Islet precursor cell (in vitro differentiated cells): Measurements from ENCODE around the gene B3GNT5.
"Not testable (repeated sequence)": the region's sequence is repeated elsewhere in the genome, so short reads cannot be mapped to it uniquely, and the experiment has no call there.

ENCODE experiments used
- DNase-seq: peaks from one replicate; pipeline ENCODE4 v3.0.0-alpha.2; 2018

B3GNT5 gene, protein sequence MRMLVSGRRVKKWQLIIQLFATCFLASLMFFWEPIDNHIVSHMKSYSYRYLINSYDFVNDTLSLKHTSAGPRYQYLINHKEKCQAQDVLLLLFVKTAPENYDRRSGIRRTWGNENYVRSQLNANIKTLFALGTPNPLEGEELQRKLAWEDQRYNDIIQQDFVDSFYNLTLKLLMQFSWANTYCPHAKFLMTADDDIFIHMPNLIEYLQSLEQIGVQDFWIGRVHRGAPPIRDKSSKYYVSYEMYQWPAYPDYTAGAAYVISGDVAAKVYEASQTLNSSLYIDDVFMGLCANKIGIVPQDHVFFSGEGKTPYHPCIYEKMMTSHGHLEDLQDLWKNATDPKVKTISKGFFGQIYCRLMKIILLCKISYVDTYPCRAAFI

GRCh38 chr3:183252973-183253527 lies at the start of gene B3GNT5:
Gene B3GNT5, plus strand, starts transcription at chr3:183253253. Its CDS starts 16,546 bp downstream, at chr3:183269799.
- peak; percentile 84 for DNase-seq

DNA sequence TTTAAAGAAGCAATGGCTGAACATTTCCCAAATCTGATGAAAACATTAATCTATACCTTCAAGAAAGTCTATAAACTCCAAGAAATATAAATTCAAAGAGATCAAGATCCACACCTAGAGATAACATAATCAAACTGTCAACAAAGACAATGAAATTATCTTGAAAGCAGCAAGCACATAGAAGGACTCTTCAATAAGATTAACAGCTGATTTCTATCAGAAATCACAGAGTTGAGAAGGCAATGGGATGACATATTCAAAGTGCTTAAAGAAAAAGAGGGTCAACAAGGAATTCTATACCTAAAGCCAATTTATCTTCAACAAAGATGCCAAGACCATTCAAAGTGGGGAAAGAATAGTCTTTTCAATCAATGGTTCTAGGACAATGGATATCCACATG lies 49.4 kb upstream of the B3GNT5 start:
- no peak for DNase-seq

DNA sequence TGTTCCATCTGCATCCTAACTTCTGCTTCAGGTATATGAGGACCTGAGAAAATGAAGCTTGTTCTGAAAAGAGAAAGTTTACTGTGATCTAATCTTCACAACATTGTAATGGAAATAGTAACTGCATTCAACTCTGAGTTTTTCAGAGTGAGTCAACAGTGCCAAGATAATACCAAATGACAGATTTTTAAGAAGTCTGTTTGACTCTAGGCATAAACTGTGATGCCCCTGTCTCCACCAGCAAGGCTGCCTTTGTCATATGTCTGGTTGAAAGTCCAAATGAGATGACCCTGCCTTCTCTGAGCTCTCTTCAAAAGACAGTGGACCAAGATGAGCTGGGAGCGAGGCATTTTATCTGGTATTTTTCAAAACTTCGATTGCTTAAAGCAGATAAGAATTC lies 44.8 kb upstream of the B3GNT5 start:
- DNase-seq, result no peak

GRCh38 chr3:183208800-183209199 lies 44.3 kb upstream of the B3GNT5 start:
- no peak for DNase-seq

- DNase-seq, result no peak
Measured at GRCh38 chr3:183210341-183210740, 42.7 kb upstream of the B3GNT5 start.

DNA sequence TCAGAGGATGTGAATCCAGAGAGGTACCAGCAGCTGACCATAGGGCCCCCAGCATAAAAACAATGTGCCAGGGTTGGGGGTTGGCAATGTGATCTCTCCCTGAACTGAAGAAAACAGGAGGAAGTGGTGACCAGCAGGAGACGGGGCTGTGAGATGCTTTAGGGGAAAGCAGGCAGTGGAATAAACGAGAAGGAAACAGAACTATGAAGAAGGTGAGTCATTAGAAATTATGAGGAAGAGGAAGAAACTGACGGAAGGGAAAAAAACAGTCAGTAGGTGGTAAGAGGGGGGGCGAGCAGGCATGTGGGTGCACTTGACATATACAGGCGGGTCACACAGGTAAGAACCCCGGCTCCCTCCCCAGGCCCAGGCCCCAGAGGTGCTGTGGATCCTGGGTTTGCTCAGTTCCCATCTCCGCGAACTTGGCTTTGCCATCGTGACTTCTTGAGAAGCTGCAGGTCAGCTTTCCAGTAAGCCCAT lies 42.2 kb upstream of the B3GNT5 start:
- DNase-seq, result no peak

- DNase-seq, result no peak
Measured at GRCh38 chr3:183211352-183211751, 41.7 kb upstream of the B3GNT5 start.

DNA sequence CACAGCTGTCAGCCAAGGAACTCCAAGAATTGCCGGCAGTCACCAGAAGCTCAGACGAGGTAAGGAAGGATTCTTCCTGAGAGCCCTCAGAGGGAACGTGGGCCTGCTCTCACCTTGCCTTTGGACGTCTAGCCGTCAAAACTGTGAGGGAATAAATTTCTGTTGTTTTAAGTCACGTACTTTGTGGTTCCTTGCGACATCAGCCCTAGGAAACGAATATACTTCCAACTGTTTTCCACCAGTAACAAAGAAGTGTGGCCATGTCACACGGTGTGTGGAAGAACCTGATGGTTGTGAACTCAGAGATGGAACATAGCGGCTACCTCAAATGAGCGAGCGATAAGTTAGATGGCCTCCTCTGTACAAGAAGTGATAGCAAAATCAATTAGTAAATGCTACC lies 41.0 kb upstream of the B3GNT5 start:
- DNase-seq, result no peak

GRCh38 chr3:183212565-183212964 lies 40.5 kb upstream of the B3GNT5 start:
- DNase-seq, result no peak

DNA sequence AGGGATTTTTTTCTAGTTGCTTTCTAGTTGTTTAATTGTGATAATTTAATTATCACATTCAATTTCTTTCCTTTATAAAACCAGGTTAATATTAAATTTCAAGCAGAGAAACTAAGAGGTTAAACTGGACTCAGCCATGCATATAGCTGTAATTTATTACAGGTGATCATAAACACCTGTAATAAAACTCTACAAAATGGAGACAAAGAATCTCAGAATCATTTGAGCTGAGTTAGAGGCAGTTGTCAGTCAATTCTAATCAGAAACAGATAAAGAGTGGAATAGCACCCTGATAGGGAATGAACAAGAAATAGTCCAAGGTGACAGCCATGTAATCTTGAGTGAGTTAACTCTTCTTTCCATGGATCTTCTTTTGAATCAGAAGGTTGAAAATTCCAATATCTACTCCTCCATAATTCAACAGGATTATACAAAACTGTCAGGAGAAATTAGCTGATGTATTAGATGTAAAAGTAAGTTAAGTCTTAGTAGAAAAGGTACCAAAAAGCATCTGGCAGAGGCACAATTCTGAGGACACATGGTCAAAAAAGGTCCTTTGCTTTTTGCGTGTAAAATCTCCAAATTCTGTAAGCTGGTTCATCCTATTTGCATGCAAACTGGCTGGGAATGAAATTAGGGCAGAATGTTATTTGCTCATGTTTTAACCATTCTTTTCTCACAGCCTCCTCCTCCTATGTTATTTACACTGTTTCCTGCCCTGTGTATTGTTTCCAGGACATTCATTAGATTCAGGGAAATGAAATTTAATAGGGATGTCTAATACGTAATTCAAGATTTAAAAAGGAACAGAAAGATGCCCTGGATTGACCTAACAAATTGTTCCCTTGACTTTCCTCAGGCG lies 39.4 kb upstream of the B3GNT5 start:
- DNase-seq, result no peak

DNA sequence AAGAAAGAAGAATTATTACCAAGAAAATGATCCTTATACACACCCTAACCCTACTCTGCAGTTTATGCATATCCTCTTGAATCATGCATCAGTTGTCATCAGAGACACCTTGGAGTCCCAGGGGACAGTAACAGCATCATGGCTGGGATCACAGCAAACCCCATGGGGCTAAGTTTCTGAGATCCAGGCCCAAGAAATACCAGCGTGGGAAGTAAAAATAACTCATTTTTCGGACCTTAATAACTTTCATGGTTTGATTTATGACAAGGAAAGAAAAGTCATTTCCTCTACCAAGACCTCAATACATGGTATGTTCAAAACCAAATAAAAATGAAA lies 38.8 kb upstream of the B3GNT5 start:
- DNase-seq, result no peak

GRCh38 chr3:183215591-183216202 lies 37.4 kb upstream of the B3GNT5 start:
- DNase-seq, result no peak

DNA sequence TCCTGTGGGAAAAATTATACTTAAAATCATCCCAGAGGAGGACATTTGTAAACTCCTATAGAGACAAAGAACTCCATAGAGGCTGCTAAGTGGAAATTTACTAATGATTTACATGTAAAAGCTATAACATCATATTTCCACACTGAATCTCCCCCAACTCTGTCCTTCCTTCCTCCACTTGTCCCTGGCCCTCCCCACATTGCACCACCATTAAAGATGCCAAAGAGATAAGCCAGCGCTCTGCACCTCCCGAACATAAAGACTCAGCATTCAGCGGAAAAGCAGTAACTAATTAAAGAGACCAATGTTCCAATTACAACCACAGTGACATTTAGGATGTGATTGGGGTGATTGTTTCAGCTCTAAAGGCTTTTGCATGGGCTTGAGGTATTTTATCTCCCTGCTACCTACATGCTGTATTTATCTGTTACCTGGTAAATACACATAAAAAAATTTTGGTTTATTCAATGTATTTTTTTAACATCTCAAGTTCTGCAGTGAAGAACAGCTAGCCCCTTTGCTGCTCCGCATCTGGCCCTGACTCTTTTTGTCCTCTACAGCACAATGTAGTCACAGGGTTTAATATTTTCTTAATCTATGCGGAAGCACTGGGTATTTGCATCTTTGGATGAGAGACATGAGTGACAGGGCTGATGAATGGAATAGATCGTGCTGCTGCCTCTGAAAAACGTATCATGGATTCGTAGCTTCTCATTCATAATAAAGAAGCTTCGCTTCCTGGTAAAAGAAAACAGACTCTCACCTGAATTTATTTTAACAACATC lies 35.3 kb upstream of the B3GNT5 start:
- DNase-seq, result no peak

- DNase-seq, result no peak
Measured at GRCh38 chr3:183218826-183219225, 34.2 kb upstream of the B3GNT5 start.

DNA sequence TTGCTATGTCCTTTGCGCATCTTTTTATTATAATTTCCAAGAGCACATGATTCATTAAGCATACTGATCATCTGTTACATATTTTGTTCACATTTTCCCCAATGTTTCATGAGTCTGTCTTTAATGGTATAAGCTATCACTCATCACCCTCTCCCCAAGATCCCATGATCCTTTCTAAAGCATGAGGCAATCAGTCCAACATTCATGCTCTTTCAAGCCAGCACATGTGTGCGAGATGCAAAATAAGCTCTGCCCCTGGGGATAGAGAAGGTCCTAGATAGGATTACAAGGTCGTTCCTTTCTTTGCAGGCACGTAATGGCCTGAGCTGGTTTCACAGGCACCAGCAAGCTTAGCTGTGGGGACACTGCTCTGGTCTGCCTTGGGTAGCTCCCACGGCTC lies 32.2 kb upstream of the B3GNT5 start:
- no peak for DNase-seq

GRCh38 chr3:183222631-183223235 lies 30.3 kb upstream of the B3GNT5 start:
- DNase-seq, result no peak

DNA sequence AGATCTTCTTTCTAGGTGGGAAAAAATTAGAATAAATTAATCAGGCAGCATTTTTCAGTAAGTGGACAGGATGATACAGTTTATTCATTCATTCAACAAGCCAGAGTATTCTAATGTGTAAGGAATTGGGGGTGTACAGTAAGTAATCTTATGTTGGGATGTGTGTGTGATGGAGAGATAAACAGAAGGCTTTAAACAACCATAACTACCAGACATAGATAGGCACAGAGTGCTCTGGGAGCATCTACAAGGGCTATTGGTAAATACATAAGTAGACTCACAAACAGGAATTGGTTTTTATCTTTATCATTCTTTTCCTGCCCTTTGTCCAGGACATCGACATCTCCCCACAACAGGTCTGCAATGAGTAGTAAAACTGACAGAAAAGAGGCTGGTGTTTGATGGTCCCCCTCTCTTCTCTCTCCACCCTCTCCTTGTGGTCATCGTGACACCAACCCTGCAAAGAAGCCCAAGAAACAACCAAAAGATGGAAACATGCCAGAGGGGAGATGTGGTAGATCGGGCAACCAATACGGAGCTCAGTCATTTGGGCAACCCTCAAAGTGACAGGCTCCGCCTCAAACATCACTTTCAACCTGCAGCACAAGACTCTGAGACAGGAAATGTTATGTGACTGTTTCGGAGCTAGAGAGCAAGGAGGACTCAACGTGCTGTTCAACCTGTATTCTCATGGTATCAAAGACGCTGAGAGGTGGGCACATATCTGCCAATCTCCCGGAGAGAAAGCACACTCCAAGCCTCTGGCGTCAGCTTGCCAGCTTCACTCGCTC lies 28.7 kb upstream of the B3GNT5 start:
- no peak for DNase-seq

DNA sequence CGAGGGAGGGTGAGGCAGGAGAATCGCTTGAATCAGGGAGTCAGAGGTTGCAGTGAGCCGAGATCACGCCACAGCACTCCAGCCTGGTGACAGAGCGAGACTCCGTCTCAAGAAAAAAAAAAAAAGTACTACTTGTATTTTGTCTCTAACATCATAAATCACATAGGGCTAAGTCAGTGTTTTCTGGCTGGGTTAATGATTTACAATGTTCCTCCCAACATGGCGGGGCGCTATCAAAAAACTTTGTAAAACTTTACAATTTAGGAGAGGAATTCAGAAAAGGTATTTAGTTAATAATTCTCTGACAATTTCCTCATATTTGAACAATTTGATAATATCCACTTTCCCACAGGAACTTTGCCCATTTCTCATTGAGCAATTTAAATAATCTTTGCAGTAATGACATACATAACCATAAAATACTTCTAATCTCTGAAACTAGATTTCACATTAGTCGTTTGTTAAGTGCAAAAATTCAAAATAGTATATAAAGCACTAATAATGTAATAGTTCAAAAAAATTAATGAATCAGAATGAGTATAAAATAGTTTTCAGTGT lies 26.6 kb upstream of the B3GNT5 start:
- DNase-seq, result no peak

- no peak for DNase-seq
Measured at GRCh38 chr3:183227586-183227985, 25.5 kb upstream of the B3GNT5 start.

GRCh38 chr3:183229178-183229577 lies 23.9 kb upstream of the B3GNT5 start:
- DNase-seq, result no peak

DNA sequence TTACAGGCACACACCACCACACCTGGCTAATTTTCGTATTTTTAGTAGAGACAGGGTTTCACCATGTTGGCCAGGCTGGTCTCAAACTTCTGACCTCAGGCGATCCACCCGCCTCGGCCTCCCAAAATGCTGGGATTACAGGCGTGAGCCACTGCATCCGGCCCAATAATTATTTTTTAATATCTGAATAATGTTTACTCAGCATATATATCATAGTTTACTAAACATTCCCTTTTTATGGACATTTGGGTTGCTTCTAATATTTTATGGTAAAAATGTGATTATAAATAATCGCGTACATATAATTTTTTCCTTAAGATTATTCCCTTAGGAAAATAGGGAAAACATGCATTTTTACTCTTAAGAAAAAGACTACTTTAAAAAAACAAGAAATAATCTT lies 22.8 kb upstream of the B3GNT5 start:
- not testable (repeated sequence) for DNase-seq
